Upper lobe of left lung (tissue), 6 donors: Measurements from ENCODE around the gene CHAT. TPM values are rescaled to one million over a fixed set of nuclear protein-coding genes. Genes with fewer than 3 reads are reported as not detected.

ENCODE experiments used
- ATAC-seq, 2 donors: fragments of 200-7000 bp; cut with Tn5 transposase; one replicate each; pipeline ENCODE4 v1.9.1; 2022; ENCODE audit warnings: mild to moderate bottlenecking in 2 of 2, moderate library complexity in 2 of 2; ENCODE audit not compliant: low FRiP score in 2 of 2
- DNase-seq, 2 donors: peaks; one replicate each; pipeline ENCODE4 v3.0.0-alpha.2; 2019 to 2020
- H3K27ac ChIP-seq, 4 donors: fragments of 200-600 bp; sonication (generic); one replicate each; pipeline ENCODE4 v1.5.1; 2016 to 2019
- H3K27me3 ChIP-seq, 4 donors: fragments of 200-600 bp; sonication (generic); one replicate each; pipeline ENCODE4 v1.5.1; 2017 to 2019
- H3K36me3 ChIP-seq, 4 donors: fragments of 200-600 bp; sonication (generic); one replicate each; pipeline ENCODE4 v1.5.1; 2016 to 2019
- H3K4me1 ChIP-seq, 4 donors: fragments of 200-600 bp; sonication (generic); one replicate each; pipeline ENCODE4 v1.5.1; 2018 to 2019
- H3K4me3 ChIP-seq, 4 donors: fragments of 200-600 bp; sonication (generic); one replicate each; pipeline ENCODE4 v1.5.1; 2017 to 2019; ENCODE audit warnings: mild to moderate bottlenecking in 2 of 4, moderate library complexity in 1 of 4
- H3K9me3 ChIP-seq, 4 donors: fragments of 200-600 bp; sonication (generic); one replicate each; pipeline ENCODE4 v1.5.1; 2018 to 2019
- EP300 ChIP-seq, 4 donors: sonication (generic); formaldehyde crosslinking; IDR thresholded peaks; one replicate each; pipeline ENCODE4 v1.5.1; 2017; ENCODE audit warnings: antibody characterized with exemption in 4 of 4, control low read depth in 2 of 4
- POLR2A ChIP-seq, 4 donors: fragments of 450-650 bp; IDR thresholded peaks; one replicate each; pipeline ENCODE4 v1.5.1; 2016 to 2017; ENCODE audit warnings: antibody characterized with exemption in 4 of 4, mild to moderate bottlenecking in 2 of 4
- POLR2AphosphoS5 ChIP-seq, 2 donors: sonication (generic); formaldehyde crosslinking; IDR thresholded peaks; one replicate each; pipeline ENCODE4 v1.5.1; 2017; ENCODE audit warnings: antibody characterized with exemption in 2 of 2
- WGBS, 2 donors: methylation state at CpG; one replicate each; pipeline ENCODE4 v1.1.5; 2017 to 2018; 5-methylcytosine and 5-hydroxymethylcytosine counted together
- total RNA-seq, 6 donors: library from RNA; depleted of rRNA in 4 of 6; stranded (reverse); fragments of >200 nt in 4 of 6; gene quantifications; one replicate each; pipeline versions ENCODE4 v1.1.0 to v1.2.1, GENCODE V29; 2016 to 2021
- TF ChIP-seq, protein P1 (sequence below), 6 experiments: fragments of 450-650 bp in 4 of 6; fragments of 200-600 bp in 2 of 6; sonication (generic) in 2 of 6; IDR thresholded peaks; one replicate each; pipeline ENCODE4 v1.5.1; 2016 to 2019; ENCODE audit warnings: antibody characterized with exemption in 6 of 6
- donor health status: DM: no; HTN: no; CAD: no; lungs with moderate emphysema.
- donor health status: DM: no; HTN: yes; CAD: no; lungs with severe emphysema.

Gene CHAT
- total RNA-seq, 6 donors from 2014 or later: not detected

DNA sequence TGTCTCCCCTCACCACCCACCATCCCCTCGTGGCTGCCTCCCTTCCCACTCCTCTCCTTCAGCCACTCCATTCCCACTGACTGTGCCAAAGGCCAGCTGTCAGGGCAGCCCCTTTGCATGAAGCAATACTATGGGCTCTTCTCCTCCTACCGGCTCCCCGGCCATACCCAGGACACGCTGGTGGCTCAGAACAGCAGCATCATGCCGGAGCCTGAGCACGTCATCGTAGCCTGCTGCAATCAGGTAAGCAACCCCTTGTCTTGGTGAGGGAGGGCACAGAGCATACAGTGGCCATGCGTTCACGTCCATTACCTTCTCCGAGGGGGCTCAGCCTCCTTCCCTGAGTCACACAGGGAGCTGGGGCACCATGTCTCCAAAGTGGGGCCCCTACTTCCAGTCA, 11.6 kb downstream of the CHAT start:
- H3K36me3 ChIP-seq: no peaks in the 10 kb centered on the region
- H3K4me1 ChIP-seq: no peaks in the 10 kb centered on the region
- DNase-seq (peak in 1 of 2 donors; percentile 9), ATAC-seq (no peak)
- 82 to 83% methylated on average over 10 of the region's 10 CpGs for WGBS, 2 donors
- no peaks in the 10 kb centered on the region for H3K9me3 ChIP-seq
- H3K27ac ChIP-seq: no peak overlapping the region
- TF ChIP-seq, protein P1, sequence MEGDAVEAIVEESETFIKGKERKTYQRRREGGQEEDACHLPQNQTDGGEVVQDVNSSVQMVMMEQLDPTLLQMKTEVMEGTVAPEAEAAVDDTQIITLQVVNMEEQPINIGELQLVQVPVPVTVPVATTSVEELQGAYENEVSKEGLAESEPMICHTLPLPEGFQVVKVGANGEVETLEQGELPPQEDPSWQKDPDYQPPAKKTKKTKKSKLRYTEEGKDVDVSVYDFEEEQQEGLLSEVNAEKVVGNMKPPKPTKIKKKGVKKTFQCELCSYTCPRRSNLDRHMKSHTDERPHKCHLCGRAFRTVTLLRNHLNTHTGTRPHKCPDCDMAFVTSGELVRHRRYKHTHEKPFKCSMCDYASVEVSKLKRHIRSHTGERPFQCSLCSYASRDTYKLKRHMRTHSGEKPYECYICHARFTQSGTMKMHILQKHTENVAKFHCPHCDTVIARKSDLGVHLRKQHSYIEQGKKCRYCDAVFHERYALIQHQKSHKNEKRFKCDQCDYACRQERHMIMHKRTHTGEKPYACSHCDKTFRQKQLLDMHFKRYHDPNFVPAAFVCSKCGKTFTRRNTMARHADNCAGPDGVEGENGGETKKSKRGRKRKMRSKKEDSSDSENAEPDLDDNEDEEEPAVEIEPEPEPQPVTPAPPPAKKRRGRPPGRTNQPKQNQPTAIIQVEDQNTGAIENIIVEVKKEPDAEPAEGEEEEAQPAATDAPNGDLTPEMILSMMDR (IDR thresholded peaks at IDR 0.05): no peak
- TF ChIP-seq POLR2A (IDR thresholded peaks at IDR 0.05) (no peak), EP300 (IDR thresholded peaks at IDR 0.05) (no peak), POLR2AphosphoS5 (IDR thresholded peaks at IDR 0.05) (no peak)
- H3K27me3 ChIP-seq: no peaks in the 10 kb centered on the region
- no peak overlapping the region for H3K4me3 ChIP-seq

DNA sequence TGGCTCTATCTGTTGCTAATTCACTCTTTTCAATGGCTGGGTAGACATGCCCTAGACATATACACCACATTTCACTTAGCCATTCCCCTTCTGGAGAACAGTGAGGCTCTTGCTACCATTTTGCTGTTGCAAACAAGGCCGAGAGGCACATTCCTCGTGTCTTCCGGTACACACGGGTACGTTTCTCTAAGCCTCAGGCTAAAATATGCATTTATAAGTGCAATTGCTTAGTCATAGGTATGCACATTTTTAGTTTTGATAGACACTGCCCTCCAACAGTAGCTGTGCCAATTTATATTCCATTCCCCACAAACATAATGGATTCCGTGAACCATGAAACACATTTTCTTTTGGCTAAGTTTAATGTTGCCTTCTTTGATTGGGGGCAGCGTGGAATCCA, 13.2 kb downstream of the CHAT start:
- TF ChIP-seq, protein P1 (IDR thresholded peaks at IDR 0.05): no peak
- TF ChIP-seq EP300 (IDR thresholded peaks at IDR 0.05): no peak
- Histone ChIP-seq H3K4me3 (no peak overlapping the region), H3K27me3 (no peaks in the 10 kb centered on the region), H3K9me3 (no peaks in the 10 kb centered on the region), H3K36me3 (no peaks in the 10 kb centered on the region), H3K27ac (no peak overlapping the region), H3K4me1 (no peaks in the 10 kb centered on the region)
- DNase-seq (no peak), ATAC-seq (no peak)
- 85 to 87% methylated on average over 7 of the region's 7 CpGs for WGBS, 2 donors

DNA sequence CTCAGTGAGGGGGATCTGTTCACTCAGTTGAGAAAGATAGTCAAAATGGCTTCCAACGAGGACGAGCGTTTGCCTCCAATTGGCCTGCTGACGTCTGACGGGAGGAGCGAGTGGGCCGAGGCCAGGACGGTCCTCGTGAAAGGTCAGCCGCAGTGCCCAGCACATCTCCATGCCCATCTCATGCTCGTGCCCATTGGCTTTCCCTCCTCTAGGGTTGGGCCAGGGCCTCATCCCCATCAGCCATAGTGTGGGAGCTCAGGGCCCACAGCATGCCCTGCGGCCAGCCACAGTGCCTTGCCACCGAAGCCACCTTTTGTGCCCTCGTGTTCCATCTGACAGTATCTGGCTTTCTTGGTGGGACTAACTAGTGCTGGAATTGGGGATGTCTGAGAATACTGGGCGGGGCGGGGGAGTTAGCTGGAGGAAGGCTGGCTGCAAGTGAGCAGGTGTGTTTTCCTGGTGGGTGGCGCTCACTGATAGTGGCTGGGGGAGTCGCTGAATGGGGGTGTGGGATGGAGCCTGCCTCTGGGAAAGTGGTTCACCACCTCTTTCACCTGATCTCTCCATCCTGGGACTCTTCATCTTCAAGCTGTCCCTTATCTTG, 13.9 kb downstream of the CHAT start:
- 84 to 95% methylated on average over 15 to 18 of the region's 18 CpGs for WGBS, 2 donors
- DNase-seq: peak in 1 of 2 donors; percentile 19
- TF ChIP-seq POLR2A (IDR thresholded peaks at IDR 0.05) (no peak), POLR2AphosphoS5 (IDR thresholded peaks at IDR 0.05) (no peak), EP300 (IDR thresholded peaks at IDR 0.05) (no peak)
- TF ChIP-seq, protein P1 (IDR thresholded peaks at IDR 0.05): no peak

DNA sequence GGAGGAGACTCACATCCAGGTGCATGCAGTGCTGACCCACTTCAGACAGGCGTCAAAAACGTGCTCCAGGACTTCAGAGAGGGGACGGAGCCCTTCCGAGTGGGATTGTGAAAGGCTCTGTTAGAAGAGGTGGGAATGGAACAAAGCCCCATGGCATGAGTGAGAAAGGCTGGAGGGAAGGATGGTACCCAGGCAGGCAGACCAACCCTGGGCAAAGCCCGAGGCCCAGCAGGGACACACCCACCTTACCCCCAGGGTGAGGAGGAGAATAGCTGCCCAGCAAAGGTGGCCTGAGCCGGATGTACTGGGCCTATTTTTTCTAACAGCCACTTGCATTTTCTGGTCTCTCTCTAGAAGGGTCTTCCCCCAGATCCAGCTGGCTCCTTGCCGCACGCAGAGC, 14.8 kb downstream of the CHAT start:
- WGBS, 2 donors: 84 to 88% methylated on average over 7 to 8 of the region's 8 CpGs
- no peak for DNase-seq
- TF ChIP-seq POLR2A (IDR thresholded peaks at IDR 0.05) (no peak), POLR2AphosphoS5 (IDR thresholded peaks at IDR 0.05) (no peak), EP300 (IDR thresholded peaks at IDR 0.05) (no peak)
- TF ChIP-seq, protein P1 (IDR thresholded peaks at IDR 0.05): no peak

More for the DNA sequence above, 13.9 kb downstream of the CHAT start:
- Histone ChIP-seq H3K27ac (no peak overlapping the region), H3K9me3 (no peaks in the 10 kb centered on the region), H3K36me3 (no peaks in the 10 kb centered on the region), H3K4me3 (no peak overlapping the region), H3K4me1 (no peaks in the 10 kb centered on the region), H3K27me3 (no peaks in the 10 kb centered on the region)
- no peak for ATAC-seq

DNA sequence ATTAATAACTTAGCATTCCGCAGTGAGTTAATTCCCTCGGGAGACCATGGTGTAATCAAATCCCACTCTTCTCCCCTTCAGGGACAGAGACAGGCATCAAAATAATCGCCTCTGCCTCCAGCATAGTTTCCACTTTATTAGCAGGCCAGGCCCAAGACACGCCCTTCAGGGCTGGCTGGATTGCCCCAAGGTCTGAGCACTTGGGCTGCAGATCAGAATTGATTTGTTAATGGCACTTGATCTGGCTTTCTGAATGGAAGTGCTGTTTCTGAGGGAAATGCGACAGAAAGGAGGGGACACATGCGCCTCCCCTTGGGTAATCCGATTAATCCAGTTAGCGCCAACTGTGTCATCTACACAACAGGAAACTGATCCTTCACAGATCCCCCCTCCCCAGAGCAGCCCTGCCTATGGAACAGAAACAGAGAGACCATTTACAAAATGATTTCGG, 15.6 kb downstream of the CHAT start:
- Histone ChIP-seq H3K27ac (no peak overlapping the region), H3K27me3 (no peaks in the 10 kb centered on the region), H3K4me1 (no peaks in the 10 kb centered on the region), H3K9me3 (no peaks in the 10 kb centered on the region), H3K4me3 (no peak overlapping the region), H3K36me3 (no peaks in the 10 kb centered on the region)
- TF ChIP-seq POLR2AphosphoS5 (IDR thresholded peaks at IDR 0.05): no peak
- TF ChIP-seq EP300 (IDR thresholded peaks at IDR 0.05): no peak
- TF ChIP-seq, protein P1 (IDR thresholded peaks at IDR 0.05): no peak
- TF ChIP-seq POLR2A (IDR thresholded peaks at IDR 0.05): no peak
- DNase-seq: no peak
- WGBS, 2 donors: 71 to 77% methylated on average over 9 of the region's 9 CpGs
- no peak for ATAC-seq

More for the DNA sequence above, 14.8 kb downstream of the CHAT start:
- Histone ChIP-seq H3K27me3 (no peaks in the 10 kb centered on the region), H3K36me3 (no peaks in the 10 kb centered on the region), H3K9me3 (no peaks in the 10 kb centered on the region), H3K4me1 (no peaks in the 10 kb centered on the region), H3K27ac (no peak overlapping the region), H3K4me3 (no peak overlapping the region)
- no peak for ATAC-seq
